GM12801 (cell line): ENCODE results near the gene ITPR1.

Experiments used
- CTCF ChIP-seq: IDR thresholded peaks from one replicate; pipeline ENCODE4 v1.5.1; 2011; ENCODE audit warnings: control low read depth; ENCODE audit not compliant: insufficient read length; ENCODE audit errors: extremely low read depth

Gene ITPR1

GRCh38 chr3:4825436-4826236 lies 332.5 kb downstream of the ITPR1 start:
- TF ChIP-seq CTCF, result no peak

- no peak for TF ChIP-seq CTCF
Measured at GRCh38 chr3:4826237-4827100, 333.3 kb downstream of the ITPR1 start.

- TF ChIP-seq CTCF, result no peak
Measured at GRCh38 chr3:4827767-4828166, 334.6 kb downstream of the ITPR1 start.

- no peak for TF ChIP-seq CTCF
Measured at GRCh38 chr3:4828279-4829030, 335.3 kb downstream of the ITPR1 start.

GRCh38 chr3:4829031-4829394 lies 335.9 kb downstream of the ITPR1 start:
- TF ChIP-seq CTCF, result no peak

GRCh38 chr3:4830586-4830914 lies 337.4 kb downstream of the ITPR1 start:
- no peak for TF ChIP-seq CTCF

- no peak for TF ChIP-seq CTCF
Measured at GRCh38 chr3:4831580-4831950, 338.4 kb downstream of the ITPR1 start.
